Subcutaneous abdominal adipose tissue (tissue), 5 donors: Measurements from ENCODE around the gene MAPKAPK2.

Source experiments
- H3K27ac ChIP-seq: one replicate; pipeline ENCODE4 v1.7.0; 2013; ENCODE audit warnings: low read depth, mild to moderate bottlenecking, inconsistent platforms, low read length, moderate library complexity
- H3K27me3 ChIP-seq, 5 donors: one replicate each; pipeline ENCODE4 v1.7.0; 2013; ENCODE audit warnings: low read length in 5 of 5, inconsistent platforms in 1 of 5; ENCODE audit not compliant: control insufficient read depth in 5 of 5, insufficient read depth in 4 of 5
- H3K36me3 ChIP-seq, 5 donors: one replicate each; pipeline ENCODE4 v1.7.0; 2013; ENCODE audit warnings: low read length in 5 of 5; ENCODE audit not compliant: control insufficient read depth in 5 of 5, insufficient read depth in 5 of 5
- H3K4me1 ChIP-seq, 5 donors: one replicate each; pipeline ENCODE4 v1.7.0; 2013; ENCODE audit warnings: low read length in 5 of 5, mild to moderate bottlenecking in 3 of 5, moderate library complexity in 1 of 5; ENCODE audit not compliant: control insufficient read depth in 5 of 5, insufficient read depth in 5 of 5
- H3K4me3 ChIP-seq, 5 donors: one replicate each; pipeline ENCODE4 v1.7.0; 2013; ENCODE audit warnings: low read length in 5 of 5, low read depth in 1 of 5
- H3K9ac ChIP-seq, 5 donors: one replicate each; pipeline ENCODE4 v1.7.0; 2013; ENCODE audit warnings: low read length in 5 of 5, mild to moderate bottlenecking in 4 of 5, moderate library complexity in 3 of 5
- H3K9me3 ChIP-seq, 5 donors: one replicate each; pipeline ENCODE4 v1.7.0; 2013; ENCODE audit warnings: low read length in 5 of 5; ENCODE audit not compliant: control insufficient read depth in 5 of 5
- donor health status: healthy.
- donor health status: healthy.
- donor health status: healthy.
- donor health status: healthy.
- donor health status: healthy.

Gene MAPKAPK2

GRCh38 chr1:206699626-206700025, 14.9 kb downstream of the MAPKAPK2 start:
- Histone ChIP-seq H3K36me3 (peaks cover 0 to 8% (median 5%) of the 10 kb centered on the region in 5 donors), H3K4me3 (no peak overlapping the region), H3K9ac (no peak overlapping the region), H3K9me3 (no peaks in the 10 kb centered on the region), H3K27me3 (no peaks in the 10 kb centered on the region), H3K27ac (no peak overlapping the region), H3K4me1 (peaks cover 17 to 67% (median 43%) of the 10 kb centered on the region in 5 donors)

- Histone ChIP-seq H3K4me3 (no peak overlapping the region), H3K27ac (no peak overlapping the region), H3K9ac (no peak overlapping the region), H3K27me3 (no peaks in the 10 kb centered on the region), H3K4me1 (peaks cover 23 to 70% (median 47%) of the 10 kb centered on the region in 5 donors), H3K36me3 (peaks cover 0 to 6% (median 5%) of the 10 kb centered on the region in 5 donors), H3K9me3 (no peaks in the 10 kb centered on the region)
These were observed 15.8 kb downstream of the MAPKAPK2 start for GRCh38 chr1:206700445-206701036.

- no peak overlapping the region for H3K27ac ChIP-seq
- H3K9me3 ChIP-seq = no peaks in the 10 kb centered on the region
- H3K36me3 ChIP-seq = peaks cover 0 to 5% (median 0%) of the 10 kb centered on the region in 5 donors
- H3K9ac ChIP-seq = no peak overlapping the region
- H3K4me1 ChIP-seq = peaks cover 34 to 79% (median 60%) of the 10 kb centered on the region in 5 donors
- H3K4me3 ChIP-seq = no peak overlapping the region
- no peaks in the 10 kb centered on the region for H3K27me3 ChIP-seq
These were observed 17.6 kb downstream of the MAPKAPK2 start for GRCh38 chr1:206702260-206702659.

- Histone ChIP-seq H3K4me3 (no peak overlapping the region), H3K27ac (no peak overlapping the region), H3K9me3 (no peaks in the 10 kb centered on the region), H3K36me3 (peaks cover 0 to 4% (median 0%) of the 10 kb centered on the region in 5 donors), H3K27me3 (no peaks in the 10 kb centered on the region), H3K4me1 (peaks cover 37 to 84% (median 65%) of the 10 kb centered on the region in 5 donors), H3K9ac (no peak overlapping the region)
These were observed 18.1 kb downstream of the MAPKAPK2 start for GRCh38 chr1:206702803-206703202.

- Histone ChIP-seq H3K9me3 (no peaks in the 10 kb centered on the region), H3K4me1 (peaks cover 40 to 89% (median 72%) of the 10 kb centered on the region in 5 donors), H3K9ac (no peak overlapping the region), H3K27me3 (no peaks in the 10 kb centered on the region), H3K4me3 (no peak overlapping the region), H3K36me3 (no peaks in the 10 kb centered on the region), H3K27ac (no peak overlapping the region)
These were observed 19.0 kb downstream of the MAPKAPK2 start for GRCh38 chr1:206703661-206704060.

GRCh38 chr1:206704226-206704625, 19.5 kb downstream of the MAPKAPK2 start:
- H3K4me1 ChIP-seq = peaks cover 41 to 89% (median 78%) of the 10 kb centered on the region in 5 donors
- no peaks in the 10 kb centered on the region for H3K27me3 ChIP-seq
- H3K27ac ChIP-seq = no peak overlapping the region
- no peaks in the 10 kb centered on the region for H3K9me3 ChIP-seq
- no peaks in the 10 kb centered on the region for H3K36me3 ChIP-seq
- H3K9ac ChIP-seq = no peak overlapping the region
- H3K4me3 ChIP-seq = no peak overlapping the region

- Histone ChIP-seq H3K9me3 (no peaks in the 10 kb centered on the region), H3K4me1 (peaks cover 36 to 88% (median 75%) of the 10 kb centered on the region in 5 donors), H3K27me3 (no peaks in the 10 kb centered on the region), H3K36me3 (no peaks in the 10 kb centered on the region), H3K9ac (peak overlapping the region in 1 of 5 donors; percentile 48), H3K27ac (peak overlapping the region; percentile 73), H3K4me3 (no peak overlapping the region)
These were observed 20.5 kb downstream of the MAPKAPK2 start for GRCh38 chr1:206705191-206705590.

- peak overlapping the region; percentile 73 for H3K27ac ChIP-seq
- peaks cover 35 to 84% (median 69%) of the 10 kb centered on the region in 5 donors for H3K4me1 ChIP-seq
- H3K36me3 ChIP-seq = no peaks in the 10 kb centered on the region
- H3K4me3 ChIP-seq = no peak overlapping the region
- no peaks in the 10 kb centered on the region for H3K27me3 ChIP-seq
- no peaks in the 10 kb centered on the region for H3K9me3 ChIP-seq
- H3K9ac ChIP-seq = peak overlapping the region in 2 of 5 donors; percentile 11 to 48
These were observed 21.1 kb downstream of the MAPKAPK2 start for GRCh38 chr1:206705726-206706297.

GRCh38 chr1:206706298-206706791, 21.6 kb downstream of the MAPKAPK2 start:
- Histone ChIP-seq H3K4me3 (no peak overlapping the region), H3K36me3 (no peaks in the 10 kb centered on the region), H3K9ac (peak overlapping the region in 1 of 5 donors; percentile 11), H3K4me1 (peaks cover 35 to 82% (median 66%) of the 10 kb centered on the region in 5 donors), H3K27me3 (no peaks in the 10 kb centered on the region), H3K27ac (peak overlapping the region; percentile 61), H3K9me3 (no peaks in the 10 kb centered on the region)

GRCh38 chr1:206706806-206707366, 22.2 kb downstream of the MAPKAPK2 start:
- Histone ChIP-seq H3K27me3 (no peaks in the 10 kb centered on the region), H3K4me1 (peaks cover 35 to 82% (median 66%) of the 10 kb centered on the region in 5 donors), H3K9me3 (no peaks in the 10 kb centered on the region), H3K36me3 (no peaks in the 10 kb centered on the region), H3K4me3 (no peak overlapping the region), H3K27ac (peak overlapping the region; percentile 33), H3K9ac (no peak overlapping the region)
